H1 (cell line): ENCODE results near the gene FAM83F. TPM values are rescaled to one million over a fixed set of nuclear protein-coding genes. Genes with fewer than 3 reads are reported as not detected.

Experiments
- CTCF ChIA-PET: fragments of 300-600 bp; sonication (Branson Sonifier 250); formaldehyde crosslinking; loops from one replicate; lab custom pipeline; 2021; ENCODE audit not compliant: partially characterized antibody; lab: Charles Lee
- POLR2A ChIA-PET: fragments of 300-600 bp; sonication (Branson Sonifier 250); formaldehyde crosslinking; loops from one replicate; lab custom pipeline; 2021; ENCODE audit warnings: inconsistent platforms; ENCODE audit not compliant: partially characterized antibody; lab: Charles Lee
- DNase-seq, 2 experiments: peaks; one replicate each; pipeline versions ENCODE4 v3.0.0 to v3.0.0-alpha.2; 2010 to 2022; ENCODE audit warnings: low spot score in 2 of 2, low read depth in 1 of 2, mixed read lengths in 1 of 2
- FAIRE-seq: peaks from 2 replicates; lab custom pipeline; 2011; peaks lifted over from hg19 to GRCh38; lab: Jason Lieb, UNC
- H2AFZ ChIP-seq: 2 replicates; pipeline ENCODE4 v1.8.1; 2012; ENCODE audit warnings: low read length, inconsistent platforms
- H2AK5ac ChIP-seq: 2 replicates; pipeline ENCODE4 v1.6.1; 2013; ENCODE audit warnings: low read depth, low read length
- H2BK120ac ChIP-seq: replicated peaks from 2 replicates; pipeline ENCODE3; 2013; ENCODE audit warnings: low read depth, low read length, inconsistent platforms
- H2BK12ac ChIP-seq: 2 replicates; pipeline ENCODE4 v1.6.1; 2013; ENCODE audit warnings: low read depth, low read length
- H2BK15ac ChIP-seq: 2 replicates; pipeline ENCODE4 v1.6.1; 2013; ENCODE audit warnings: low read length
- H2BK20ac ChIP-seq: 2 replicates; pipeline ENCODE4 v1.6.1; 2013; ENCODE audit warnings: low read length
- H2BK5ac ChIP-seq: 2 replicates; pipeline ENCODE4 v1.6.1; 2013; ENCODE audit warnings: low read depth, low read length
- H3K14ac ChIP-seq: 2 replicates; pipeline ENCODE4 v1.6.1; 2013; ENCODE audit warnings: inconsistent platforms; ENCODE audit not compliant: insufficient read length
- H3K18ac ChIP-seq: 2 replicates; pipeline ENCODE4 v1.6.1; 2013; ENCODE audit warnings: low read length; ENCODE audit errors: extremely low read depth
- H3K23ac ChIP-seq: 2 replicates; pipeline ENCODE4 v1.6.1; 2013; ENCODE audit warnings: inconsistent platforms; ENCODE audit not compliant: insufficient read length
- H3K23me2 ChIP-seq: 2 replicates; pipeline ENCODE4 v1.6.1; 2013; ENCODE audit warnings: low read depth, low read length
- H3K27ac ChIP-seq: 2 replicates; pipeline ENCODE4 v1.6.1; 2011; ENCODE audit warnings: low read depth, low read length, inconsistent platforms
- H3K27me3 ChIP-seq, 4 experiments: replicated peaks in 1 of 4; 1 replicate in 1 of 4; 2 replicates in 3 of 4; pipeline versions ENCODE4 v1.6.1 to v1.8.1; 2011 to 2013; ENCODE audit warnings: low read length in 3 of 4, mild to moderate bottlenecking in 3 of 4, inconsistent platforms in 2 of 4, mixed read lengths in 2 of 4, moderate library complexity in 1 of 4; ENCODE audit not compliant: control insufficient read depth in 3 of 4, insufficient read depth in 3 of 4; ENCODE audit errors: extremely low read depth in 1 of 4
- H3K36me3 ChIP-seq, 4 experiments: 2 replicates each; pipeline versions ENCODE4 v1.6.1 to v1.8.1; 2011 to 2013; ENCODE audit warnings: mild to moderate bottlenecking in 4 of 4, low read length in 3 of 4, moderate library complexity in 2 of 4, control low read depth in 1 of 4, inconsistent platforms in 1 of 4; ENCODE audit not compliant: insufficient read depth in 4 of 4, control insufficient read depth in 2 of 4
- H3K4ac ChIP-seq: replicated peaks from 2 replicates; pipeline ENCODE3; 2013; ENCODE audit warnings: low read length, low read depth, mixed read lengths, inconsistent platforms; ENCODE audit not compliant: insufficient read length
- H3K4me1 ChIP-seq, 4 experiments: replicated peaks in 1 of 4; 1 replicate in 1 of 4; 2 replicates in 3 of 4; pipeline versions ENCODE4 v1.6.1 to v1.8.1; 2011 to 2013; ENCODE audit warnings: low read length in 3 of 4, inconsistent platforms in 2 of 4, mixed read lengths in 1 of 4; ENCODE audit not compliant: insufficient read depth in 4 of 4, control insufficient read depth in 3 of 4
- H3K4me2 ChIP-seq, 2 experiments: 2 replicates each; pipeline versions ENCODE4 v1.6.1 to v1.8.1; 2011 to 2013; ENCODE audit warnings: low read depth in 2 of 2, low read length in 2 of 2, control low read depth in 1 of 2, inconsistent platforms in 1 of 2, mild to moderate bottlenecking in 1 of 2; ENCODE audit not compliant: insufficient read depth in 1 of 2
- H3K4me3 ChIP-seq, 4 experiments: fragments of 200-600, 300-600 bp in 1 of 4; sonication (generic), shearing (Covaris generic), sonication (Bioruptor Twin) in 1 of 4; 2 replicates each; pipeline versions ENCODE4 v1.5.1 to v1.8.1; 2011 to 2016; ENCODE audit warnings: low read length in 4 of 4, low read depth in 3 of 4, control low read depth in 2 of 4, inconsistent platforms in 2 of 4, mild to moderate bottlenecking in 2 of 4, mixed read lengths in 1 of 4, moderate library complexity in 1 of 4; ENCODE audit not compliant: insufficient read depth in 2 of 4; ENCODE audit errors: extremely low read depth in 1 of 4
- H3K56ac ChIP-seq: replicated peaks from 2 replicates; pipeline ENCODE3; 2013; ENCODE audit warnings: low read depth, mild to moderate bottlenecking, mixed read lengths, low read length, inconsistent platforms; ENCODE audit not compliant: insufficient read length
- H3K79me1 ChIP-seq: 2 replicates; pipeline ENCODE4 v1.6.1; 2013; ENCODE audit warnings: low read depth, low read length, control low read depth
- H3K79me2 ChIP-seq, 2 experiments: 2 replicates each; pipeline versions ENCODE4 v1.6.1 to v1.8.1; 2012 to 2013; ENCODE audit warnings: low read length in 2 of 2, mild to moderate bottlenecking in 2 of 2, inconsistent platforms in 1 of 2; ENCODE audit not compliant: insufficient read depth in 2 of 2, control insufficient read depth in 1 of 2
- H3K9ac ChIP-seq, 4 experiments: replicated peaks in 1 of 4; 1 replicate in 1 of 4; 2 replicates in 3 of 4; pipeline versions ENCODE4 v1.6.1 to v1.8.1; 2011 to 2013; ENCODE audit warnings: low read depth in 3 of 4, low read length in 3 of 4, control low read depth in 2 of 4, mild to moderate bottlenecking in 2 of 4, moderate library complexity in 2 of 4, inconsistent platforms in 1 of 4; ENCODE audit errors: extremely low read depth in 1 of 4
- H3K9me3 ChIP-seq, 2 experiments: 2 replicates each; pipeline versions ENCODE4 v1.6.1 to v1.8.1; 2012 to 2013; ENCODE audit warnings: mild to moderate bottlenecking in 2 of 2, moderate library complexity in 2 of 2, control low read depth in 1 of 2, inconsistent platforms in 1 of 2, low read depth in 1 of 2, low read length in 1 of 2, mixed read lengths in 1 of 2; ENCODE audit not compliant: insufficient read depth in 2 of 2
- H4K20me1 ChIP-seq, 2 experiments: replicated peaks in 1 of 2; 2 replicates each; pipeline versions ENCODE3 to v1.8.1; 2011 to 2013; ENCODE audit warnings: inconsistent platforms in 2 of 2, low read length in 2 of 2, mild to moderate bottlenecking in 1 of 2; ENCODE audit not compliant: insufficient read depth in 2 of 2, control insufficient read depth in 1 of 2
- H4K5ac ChIP-seq: 2 replicates; pipeline ENCODE4 v1.6.1; 2013; ENCODE audit warnings: low read length, low read depth, mixed read lengths, inconsistent platforms; ENCODE audit not compliant: insufficient read length
- H4K8ac ChIP-seq: 2 replicates; pipeline ENCODE4 v1.8.0; 2013; ENCODE audit warnings: mild to moderate bottlenecking, moderate library complexity, low read length, inconsistent platforms; ENCODE audit not compliant: insufficient read depth; ENCODE audit errors: extremely low read depth
- H4K91ac ChIP-seq: replicated peaks from 2 replicates; pipeline ENCODE3; 2013; ENCODE audit warnings: low read length, mixed read lengths, inconsistent platforms; ENCODE audit not compliant: insufficient read length
- ASH2L ChIP-seq: fragments of 200-600, 300-600 bp; sonication (generic); IDR thresholded peaks from one replicate; pipeline ENCODE4 v1.7.1; 2017; ENCODE audit warnings: low read length
- CEBPB ChIP-seq: IDR thresholded peaks from 2 replicates; pipeline ENCODE4 v1.6.1; 2012; ENCODE audit warnings: low read depth, low read length
- GABPA ChIP-seq: IDR thresholded peaks from 2 replicates; pipeline ENCODE4 v1.6.1; 2011; ENCODE audit warnings: mild to moderate bottlenecking, low read length, moderate library complexity, borderline replicate concordance; ENCODE audit not compliant: insufficient read depth
- JUND ChIP-seq: IDR thresholded peaks from 2 replicates; pipeline ENCODE4 v1.6.1; 2011; ENCODE audit warnings: mild to moderate bottlenecking, improper control_type of control experiment, low read length
- PHF8 ChIP-seq: fragments of 200-600 bp; sonication (generic); conservative IDR thresholded peaks from 2 replicates; pipeline ENCODE4 v1.7.1; 2012; ENCODE audit warnings: low read depth, mild to moderate bottlenecking, inconsistent platforms, low read length, moderate library complexity
- RBBP5 ChIP-seq: IDR thresholded peaks from 2 replicates; pipeline ENCODE4 v1.7.1; 2012; ENCODE audit warnings: low read depth, mild to moderate bottlenecking, inconsistent platforms, low read length, moderate library complexity, borderline replicate concordance
- SAP30 ChIP-seq: fragments of 300-600 bp; sonication (generic); IDR thresholded peaks from 2 replicates; pipeline ENCODE4 v1.7.1; 2012; ENCODE audit warnings: low read length, moderate library complexity, mild to moderate bottlenecking, inconsistent platforms; ENCODE audit not compliant: insufficient read depth, insufficient replicate concordance
- SRF ChIP-seq: IDR thresholded peaks from 2 replicates; pipeline ENCODE4 v1.6.1; 2011; ENCODE audit warnings: mild to moderate bottlenecking, low read depth, low read length, moderate library complexity
- TCF12 ChIP-seq: IDR thresholded peaks from 2 replicates; pipeline ENCODE4 v1.6.1; 2011; ENCODE audit warnings: low read depth, mild to moderate bottlenecking, low read length
- TEAD4 ChIP-seq: IDR thresholded peaks from 2 replicates; pipeline ENCODE4 v1.6.1; 2012; ENCODE audit warnings: low read depth, low read length, inconsistent platforms, mixed read lengths
- WGBS, 2 experiments: shearing (Covaris generic) in 1 of 2; methylation state at CpG; one replicate each; pipeline versions ENCODE4 v1.1.6 to v1.1.7; 2013 to 2015; ENCODE audit warnings: low lambda C conversion rate in 2 of 2, mixed read lengths in 2 of 2, inconsistent platforms in 1 of 2, low coverage in 1 of 2, missing lambda C conversion rate in 1 of 2; ENCODE audit not compliant: insufficient replicate concordance in 2 of 2, insufficient coverage in 1 of 2, insufficient read length in 1 of 2; ENCODE audit errors: extremely low coverage in 1 of 2, missing lambda C conversion rate in 1 of 2; 5-methylcytosine and 5-hydroxymethylcytosine counted together
- polyA plus RNA-seq, 7 experiments: library from polyadenylated mRNA; depleted of rRNA in 3 of 7; stranded (reverse) in 5 of 7; unstranded in 2 of 7; fragments of >200 nt in 5 of 7; fragments of 200-250 nt in 2 of 7; gene quantifications; 1 replicate in 5 of 7; 2 replicates in 1 of 7; 4 replicates in 1 of 7; pipeline versions ENCODE4 v1.2.1 to v1.2.3, GENCODE V29; 2011 to 2013; ENCODE audit warnings: missing spikeins in 2 of 7, mixed read lengths in 2 of 7
- total RNA-seq: library from RNA; stranded (reverse); fragmentation: NEBNext Ultra II Directional; extraction: Animal tissue kit (Norgen Biotek cat#: 25700); gene quantifications from 2 replicates; pipeline ENCODE4 v1.2.1, GENCODE V29; 2021

FAM83F gene
- total and polyA plus RNA-seq, 2 of the 8 experiments (the other 6 are each of a cell fraction or from before 2014, with no cell fraction given), result 8.6 to 18.9 TPM

- H3K23me2 ChIP-seq, result peaks cover 8% of the 10 kb centered on the region; the same call in 1 of the 2 replicates
- peak overlapping the region; percentile 2; the same call in 1 of the 2 replicates for H3K27ac ChIP-seq
- no peak overlapping the region for H3K56ac ChIP-seq
- peak overlapping the region; percentile 41; the same call in 1 of the 2 replicates for H2AK5ac ChIP-seq
- peak overlapping the region in 3 of 4 experiments; percentile 7 to 30 (median 17); a peak in 4 of 8 replicates for H3K4me3 ChIP-seq
- peaks cover 6% of the 10 kb centered on the region; the same call in 1 of the 2 replicates for H3K79me1 ChIP-seq
- H2BK12ac ChIP-seq, result peak overlapping the region; percentile 60
- ChIA-PET POLR2A (interaction anchor here (1.0 to 6.5 kb wide), 8 partner anchors 11 to 82 kb away, joined by 3 to 44 read pairs (median 3); no protein-coding TSS in a partner anchor), CTCF (interaction anchor here (0.9 to 16.1 kb wide), 5 partner anchors 11 to 65 kb away, joined by 4 to 159 read pairs (median 10); no protein-coding TSS in a partner anchor)
- 17% methylated on average over 11 of the region's 11 CpGs; no CpG with 5 or more reads in 1 of the 2 experiments for WGBS, 2 experiments
- H3K14ac ChIP-seq, result no peak overlapping the region
- H3K4ac ChIP-seq, result no peak overlapping the region
- no peaks in the 10 kb centered on the region for H3K36me3 ChIP-seq
- no peak overlapping the region for H3K23ac ChIP-seq
- H2BK120ac ChIP-seq, result peak overlapping the region; percentile 31
- no peak overlapping the region; a peak in 1 of 7 replicates for H3K9ac ChIP-seq
- peak overlapping the region; percentile 55 for H4K5ac ChIP-seq
- H3K4me1 ChIP-seq, result peaks cover 28 to 61% (median 46%) of the 10 kb centered on the region in 4 experiments
- FAIRE-seq, result no peak
- no peak overlapping the region for H4K8ac ChIP-seq
- peaks cover 0 to 4% of the 10 kb centered on the region in 2 experiments for H4K20me1 ChIP-seq
- H2BK20ac ChIP-seq, result peak overlapping the region; percentile 23; the same call in 1 of the 2 replicates
- H4K91ac ChIP-seq, result peak overlapping the region; percentile 61
- peak in 1 of 2 experiments; percentile 59 for DNase-seq
- no peaks in the 10 kb centered on the region for H3K9me3 ChIP-seq
- H3K27me3 ChIP-seq, result peaks cover 0 to 17% (median 12%) of the 10 kb centered on the region in 4 experiments; a peak in 6 of 7 replicates
- peak overlapping the region; percentile 19; the same call in 1 of the 2 replicates for H2BK15ac ChIP-seq
- H3K4me2 ChIP-seq, result peak overlapping the region; percentile 55 to 80
- peaks cover 3 to 55% of the 10 kb centered on the region in 2 experiments for H3K79me2 ChIP-seq
- H2AFZ ChIP-seq, result no peak overlapping the region
- H3K18ac ChIP-seq, result peak overlapping the region; percentile 76
- peak overlapping the region; percentile 76 for H2BK5ac ChIP-seq
- TF ChIP-seq SAP30, result no peak
- TF ChIP-seq GABPA, result peak; percentile 15; the same call in 1 of the 2 replicates
- TF ChIP-seq JUND, result no peak
- TF ChIP-seq PHF8, result no peak
- TF ChIP-seq CEBPB, result no peak
- TF ChIP-seq SRF, result no peak
- TF ChIP-seq TEAD4, result no peak
- 0 out of 2 replicates have a peak, but pooled peaks have one; percentile 24 for TF ChIP-seq RBBP5
- TF ChIP-seq TCF12, result 0 out of 2 replicates have a peak, but pooled peaks have one; percentile 12
- peak; percentile 29 for TF ChIP-seq ASH2L
Observed at GRCh38 chr22:39997939-39998726, 3.4 kb downstream of the FAM83F start.
